Suprapubic skin (tissue), 4 donors: ENCODE results near the gene ADAMTS16. TPM values are rescaled to one million over a fixed set of nuclear protein-coding genes. Genes with fewer than 3 reads are reported as not detected.

ENCODE experiments used
- DNase-seq, 2 donors: peaks; one replicate each; pipeline ENCODE4 v3.0.0-alpha.2; 2019; ENCODE audit warnings: low spot score in 2 of 2
- H3K27ac ChIP-seq: fragments of 200-600 bp; sonication (generic); one replicate; pipeline ENCODE4 v1.5.1; 2019
- H3K27me3 ChIP-seq: fragments of 200-600 bp; sonication (generic); one replicate; pipeline ENCODE4 v1.5.1; 2019
- H3K36me3 ChIP-seq: fragments of 200-600 bp; sonication (generic); one replicate; pipeline ENCODE4 v1.5.1; 2019
- H3K4me1 ChIP-seq: fragments of 200-600 bp; sonication (generic); one replicate; pipeline ENCODE4 v1.5.1; 2019
- H3K4me3 ChIP-seq: fragments of 200-600 bp; sonication (generic); one replicate; pipeline ENCODE4 v1.5.1; 2019; ENCODE audit warnings: mild to moderate bottlenecking
- H3K9me3 ChIP-seq: fragments of 200-600 bp; sonication (generic); one replicate; pipeline ENCODE4 v1.5.1; 2019
- CTCF ChIP-seq, 2 donors: fragments of 200-600 bp in 1 of 2; fragments of 450-650 bp in 1 of 2; sonication (generic) in 1 of 2; IDR thresholded peaks; one replicate each; pipeline ENCODE4 v1.5.1; 2016 to 2019; ENCODE audit warnings: antibody characterized with exemption in 2 of 2, mild to moderate bottlenecking in 1 of 2, moderate library complexity in 1 of 2
- EP300 ChIP-seq: sonication (generic); formaldehyde crosslinking; IDR thresholded peaks from one replicate; pipeline ENCODE4 v1.6.1; 2017; ENCODE audit warnings: antibody characterized with exemption
- POLR2A ChIP-seq, 2 donors: fragments of 450-650 bp; IDR thresholded peaks; one replicate each; pipeline ENCODE4 v1.6.1; 2017; ENCODE audit warnings: antibody characterized with exemption in 2 of 2, mild to moderate bottlenecking in 2 of 2, moderate library complexity in 2 of 2
- POLR2AphosphoS5 ChIP-seq, 3 donors: sonication (generic); formaldehyde crosslinking; IDR thresholded peaks; one replicate each; pipeline ENCODE4 v1.6.1; 2017; ENCODE audit warnings: antibody characterized with exemption in 3 of 3
- WGBS: methylation state at CpG from one replicate; pipeline ENCODE4 v1.1.5; 2018; 5-methylcytosine and 5-hydroxymethylcytosine counted together
- total RNA-seq, 4 donors: library from RNA; depleted of rRNA; stranded (reverse); fragments of >200 nt; gene quantifications; one replicate each; pipeline ENCODE4 v1.1.0, GENCODE V29; 2016

The ADAMTS16 gene
- total RNA-seq, 4 donors from 2014 or later = 0.10 to 0.64 TPM; not detected in 2

GRCh38 chr5:5303242-5303641, 163.1 kb downstream of the ADAMTS16 start:
- 100% methylated on average over 2 of the region's 15 CpGs for whole genome bisulfite sequencing
- no peak for DNase-seq
- H3K4me1 ChIP-seq = peaks cover 5% of the 10 kb centered on the region
- no peaks in the 10 kb centered on the region for H3K27me3 ChIP-seq
- H3K4me3 ChIP-seq = no peak overlapping the region
- no peaks in the 10 kb centered on the region for H3K36me3 ChIP-seq
- TF ChIP-seq EP300 (no peak), POLR2A (IDR thresholded peaks at IDR 0.05) (no peak), POLR2AphosphoS5 (IDR thresholded peaks at IDR 0.05) (no peak), CTCF (IDR thresholded peaks at IDR 0.05) (no peak)
- H3K9me3 ChIP-seq = no peaks in the 10 kb centered on the region
- no peak overlapping the region for H3K27ac ChIP-seq

GRCh38 chr5:5304361-5305020, 164.4 kb downstream of the ADAMTS16 start:
- H3K27me3 ChIP-seq = no peaks in the 10 kb centered on the region
- TF ChIP-seq EP300 (no peak), POLR2A (IDR thresholded peaks at IDR 0.05) (no peak), CTCF (IDR thresholded peaks at IDR 0.05) (no peak), POLR2AphosphoS5 (IDR thresholded peaks at IDR 0.05) (no peak)
- H3K9me3 ChIP-seq = no peaks in the 10 kb centered on the region
- DNase-seq = no peak
- no peak overlapping the region for H3K4me3 ChIP-seq
- 73% methylated on average over 3 of the region's 10 CpGs for WGBS
- H3K36me3 ChIP-seq = no peaks in the 10 kb centered on the region
- peaks cover 5% of the 10 kb centered on the region for H3K4me1 ChIP-seq
- no peak overlapping the region for H3K27ac ChIP-seq

- DNase-seq = no peak
- no peaks in the 10 kb centered on the region for H3K36me3 ChIP-seq
- H3K27me3 ChIP-seq = no peaks in the 10 kb centered on the region
- TF ChIP-seq POLR2AphosphoS5 (IDR thresholded peaks at IDR 0.05) (no peak), EP300 (no peak), POLR2A (IDR thresholded peaks at IDR 0.05) (no peak), CTCF (IDR thresholded peaks at IDR 0.05) (no peak)
- no peaks in the 10 kb centered on the region for H3K9me3 ChIP-seq
- H3K4me3 ChIP-seq = no peak overlapping the region
- 21% methylated on average over 2 of the region's 7 CpGs for WGBS
- no peak overlapping the region for H3K27ac ChIP-seq
- peaks cover 5% of the 10 kb centered on the region for H3K4me1 ChIP-seq
Observed at GRCh38 chr5:5306696-5307095, 166.6 kb downstream of the ADAMTS16 start.

- H3K27me3 ChIP-seq = no peaks in the 10 kb centered on the region
- peaks cover 5% of the 10 kb centered on the region for H3K4me1 ChIP-seq
- no peak overlapping the region for H3K4me3 ChIP-seq
- H3K36me3 ChIP-seq = no peaks in the 10 kb centered on the region
- WGBS = 88% methylated on average over 5 of the region's 5 CpGs
- no peaks in the 10 kb centered on the region for H3K9me3 ChIP-seq
- DNase-seq = no peak
- H3K27ac ChIP-seq = no peak overlapping the region
- no peak for TF ChIP-seq EP300
- TF ChIP-seq CTCF (IDR thresholded peaks at IDR 0.05) = no peak
- TF ChIP-seq POLR2AphosphoS5 (IDR thresholded peaks at IDR 0.05) = no peak
- no peak for TF ChIP-seq POLR2A (IDR thresholded peaks at IDR 0.05)
Observed at GRCh38 chr5:5308319-5308718, 168.2 kb downstream of the ADAMTS16 start.

- no peaks in the 10 kb centered on the region for H3K36me3 ChIP-seq
- DNase-seq = no peak
- WGBS = 43% methylated on average over 5 of the region's 5 CpGs
- H3K4me1 ChIP-seq = peaks cover 5% of the 10 kb centered on the region
- H3K9me3 ChIP-seq = no peaks in the 10 kb centered on the region
- no peaks in the 10 kb centered on the region for H3K27me3 ChIP-seq
- H3K4me3 ChIP-seq = no peak overlapping the region
- TF ChIP-seq POLR2AphosphoS5 (IDR thresholded peaks at IDR 0.05) (no peak), POLR2A (IDR thresholded peaks at IDR 0.05) (no peak), CTCF (IDR thresholded peaks at IDR 0.05) (no peak), EP300 (no peak)
- no peak overlapping the region for H3K27ac ChIP-seq
Observed at GRCh38 chr5:5309645-5310044, 169.5 kb downstream of the ADAMTS16 start.
